Bone marrow (tissue), 2 donors: ENCODE data around the gene CDKN3.
"Not testable (repeated sequence)": the region's sequence is repeated elsewhere in the genome, so short reads cannot be mapped to it uniquely, and the experiment has no call there.

Experiments
- DNase-seq, 2 donors: peaks; one replicate each; lab custom pipeline; 2025; lab: John Stamatoyannopoulos, UW

CDKN3 gene

DNA sequence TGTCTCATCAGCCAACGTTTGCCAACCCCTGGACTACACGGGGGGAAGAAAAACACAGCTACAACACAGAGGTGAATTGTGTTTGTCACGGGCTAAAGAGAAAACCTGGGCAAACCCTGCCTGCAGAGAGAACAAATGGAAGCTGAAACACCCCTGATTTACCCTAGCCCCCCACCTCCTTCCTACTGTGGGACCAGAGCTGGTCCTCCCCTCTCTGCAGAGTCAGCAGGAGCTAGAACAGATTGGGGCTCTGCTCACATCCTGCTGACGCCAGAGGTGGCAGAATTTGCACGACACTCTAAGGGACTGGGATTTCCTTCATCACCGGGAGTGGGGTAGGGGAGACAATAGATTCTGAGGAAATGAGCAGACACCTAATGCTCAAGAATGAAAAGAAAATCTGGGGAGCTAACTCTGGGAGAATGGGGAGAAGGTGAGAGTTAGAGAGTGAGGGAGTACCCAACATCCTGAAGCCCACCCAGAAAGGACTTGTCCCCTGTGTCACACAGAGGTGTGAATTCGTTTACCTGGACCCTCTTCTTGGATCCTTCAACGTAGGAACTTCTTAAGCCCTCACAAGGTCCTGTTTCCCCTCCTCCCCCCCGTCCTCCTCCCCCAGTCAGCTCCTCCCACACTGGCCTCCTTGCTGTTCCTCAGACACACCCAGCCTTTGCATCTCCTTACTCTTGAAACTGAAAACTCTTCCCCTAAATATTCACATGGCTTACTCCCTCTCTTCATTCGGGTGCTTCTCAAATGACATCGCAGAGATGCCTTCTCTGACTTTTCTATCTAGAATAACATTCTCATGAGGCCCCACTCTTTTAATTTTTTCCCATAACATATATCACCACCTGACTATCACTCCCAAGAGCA, 26.2 kb upstream of the CDKN3 start:
- no peak for DNase-seq

- DNase-seq, result no peak
Observed at GRCh38 chr14:54374117-54374884, 22.5 kb upstream of the CDKN3 start.

GRCh38 chr14:54377501-54377900, 19.3 kb upstream of the CDKN3 start:
- DNase-seq, result no peak

DNA sequence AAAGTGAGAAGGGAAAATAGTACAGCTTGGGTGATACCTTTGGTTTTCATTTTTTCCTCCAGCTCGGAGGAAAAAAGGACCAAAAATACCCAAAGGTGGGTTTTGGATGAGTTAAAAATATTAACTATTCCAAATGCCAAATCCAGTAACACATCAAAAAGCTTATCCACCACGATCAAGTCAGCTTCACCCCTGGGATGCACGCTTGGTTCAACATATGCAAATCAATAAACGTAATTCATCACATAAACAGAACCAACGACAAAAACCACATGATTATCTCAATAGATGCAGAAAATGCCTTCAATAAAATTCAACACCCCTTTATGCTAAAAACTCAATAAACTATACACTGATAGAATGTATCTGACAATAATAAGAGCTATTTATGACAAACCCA, 17.9 kb upstream of the CDKN3 start:
- DNase-seq, result not testable (repeated sequence)

- not testable (repeated sequence) for DNase-seq
Observed at GRCh38 chr14:54380558-54380957, 16.2 kb upstream of the CDKN3 start.

DNA sequence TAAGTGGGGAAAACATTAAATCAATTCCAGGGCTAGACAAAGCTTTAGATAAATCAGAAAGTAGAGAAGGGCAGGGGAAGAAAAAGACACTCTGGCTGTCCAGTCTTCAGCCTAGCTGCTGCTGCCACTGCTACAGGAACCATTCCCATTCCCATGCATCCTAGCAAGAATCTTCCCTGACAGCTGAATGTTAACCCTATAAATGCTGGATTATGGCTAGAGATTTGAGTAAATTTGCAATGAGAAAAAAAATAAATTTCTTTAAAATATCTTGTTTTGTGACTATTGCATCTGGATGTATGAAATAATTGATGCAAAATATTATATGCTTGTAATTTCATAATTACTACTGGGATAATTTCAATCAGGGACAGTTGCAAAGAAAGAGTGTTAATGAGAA, 15.0 kb upstream of the CDKN3 start:
- no peak for DNase-seq

DNA sequence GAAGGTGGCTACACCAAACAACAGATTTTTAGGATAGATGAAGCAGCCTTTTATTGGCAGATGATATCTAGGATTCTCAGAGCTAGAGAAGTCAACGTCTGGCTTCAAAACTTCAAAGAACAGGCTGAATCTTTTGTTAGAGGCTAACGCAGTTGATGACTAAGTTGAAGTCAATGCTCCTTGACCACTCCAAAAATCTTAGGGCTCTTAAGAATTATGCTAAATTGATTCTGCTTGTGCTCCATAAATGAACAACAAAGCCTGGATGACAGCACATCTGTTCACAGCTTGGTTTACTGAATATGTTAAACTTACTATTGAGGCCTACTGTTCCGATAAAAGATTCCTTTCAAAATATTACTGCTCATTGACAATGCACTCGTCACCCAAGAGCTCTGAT, 13.0 kb upstream of the CDKN3 start:
- no peak for DNase-seq

- no peak for DNase-seq
Observed at GRCh38 chr14:54385556-54385955, 11.3 kb upstream of the CDKN3 start.

DNA sequence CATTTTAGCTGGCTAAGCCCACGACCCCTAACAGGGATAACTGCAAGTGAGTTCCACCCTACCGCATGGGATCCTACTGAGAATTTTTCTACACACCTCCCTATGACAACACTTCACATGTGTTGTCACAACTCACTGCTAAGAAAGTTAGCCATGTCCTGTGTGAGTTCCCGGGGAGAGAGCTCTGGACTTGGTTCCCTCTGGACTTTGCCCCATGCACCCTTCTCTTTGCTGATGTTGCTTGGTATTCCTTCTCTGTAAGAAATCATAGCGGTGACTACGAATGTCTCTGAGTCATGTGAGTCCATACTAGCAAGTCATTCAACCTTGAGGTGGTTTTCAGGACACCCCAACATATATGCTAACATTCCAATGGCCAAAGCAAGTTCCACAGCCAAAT, 9.5 kb upstream of the CDKN3 start:
- no peak for DNase-seq

DNA sequence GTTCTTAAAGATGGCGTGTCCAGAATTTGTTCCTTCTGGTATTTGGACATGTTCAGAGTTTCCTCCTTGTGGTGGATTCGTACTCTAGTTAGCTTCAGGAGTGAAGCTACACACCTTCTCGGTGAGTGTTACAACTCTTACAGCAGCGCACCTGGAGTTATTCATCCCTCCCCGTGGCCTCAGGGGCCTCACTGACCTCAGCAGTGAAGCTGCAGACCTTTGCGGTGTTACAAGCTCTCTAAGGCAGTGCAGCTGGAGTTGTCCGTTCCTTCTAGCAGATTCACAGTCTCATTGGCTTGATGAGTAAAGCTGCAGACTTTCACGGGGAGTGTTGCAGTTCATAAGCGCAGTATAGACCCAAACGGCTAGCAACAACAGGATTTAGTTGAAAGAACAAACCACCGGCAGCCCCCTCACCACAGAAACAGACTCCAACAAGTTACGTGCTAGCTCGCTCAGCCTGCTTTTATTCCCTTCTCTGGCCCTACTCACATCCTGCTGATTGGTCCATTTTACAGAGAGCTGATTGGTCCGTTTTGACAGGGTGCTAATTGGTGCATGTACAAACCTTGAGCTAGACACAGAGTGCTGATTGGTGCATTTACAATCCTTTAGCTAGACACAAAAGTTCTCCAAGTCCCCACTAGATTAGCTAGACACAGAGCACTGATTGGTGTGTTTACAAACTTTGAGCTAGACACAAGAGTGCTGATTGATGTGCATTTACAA, 4.5 kb upstream of the CDKN3 start:
- DNase-seq, result no peak

- not testable (repeated sequence) for DNase-seq
Observed at GRCh38 chr14:54392986-54393884, 3.6 kb upstream of the CDKN3 start.

DNA sequence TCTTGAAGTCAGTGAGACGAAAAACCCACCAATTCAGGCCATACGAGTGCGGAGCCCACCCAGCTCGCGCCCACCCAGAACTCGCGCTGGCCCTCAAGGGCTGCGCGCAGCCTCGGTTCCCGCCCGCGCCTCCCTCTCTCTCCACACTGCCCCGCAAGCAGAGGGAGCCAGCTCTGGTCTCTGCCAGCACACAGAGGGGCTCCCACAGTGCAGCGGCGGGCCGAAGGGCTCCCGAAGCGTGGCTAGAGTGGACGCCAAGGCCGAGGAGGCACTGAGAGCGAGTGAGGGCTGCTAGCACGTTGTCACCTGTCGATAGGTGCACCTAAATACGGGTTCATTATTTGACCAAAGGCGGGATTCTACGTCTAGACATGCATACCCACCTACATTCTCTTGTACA, 2.2 kb upstream of the CDKN3 start:
- no peak for DNase-seq

- no peak for DNase-seq
Observed at GRCh38 chr14:54395284-54395683, 1.5 kb upstream of the CDKN3 start.

DNA sequence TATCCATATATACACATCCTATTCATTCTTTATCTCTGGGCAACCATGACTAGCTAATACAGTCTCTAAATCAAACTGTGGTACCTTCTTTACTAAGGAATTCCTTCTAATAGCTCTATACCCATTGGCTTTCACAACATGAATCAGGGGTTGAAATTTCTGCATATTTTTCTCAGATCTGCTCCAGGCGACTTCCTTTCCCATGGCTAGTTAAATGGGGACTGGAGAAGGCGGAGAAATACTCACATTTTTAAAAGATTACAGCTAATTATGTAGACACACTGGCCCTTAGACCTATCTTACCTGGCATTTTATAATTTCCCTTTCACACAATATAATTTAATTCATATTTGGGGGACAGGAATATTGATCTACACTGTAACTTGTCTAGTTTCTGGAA, 1.1 kb upstream of the CDKN3 start:
- DNase-seq, result no peak

GRCh38 chr14:54396183-54396492, 669 bp upstream of the CDKN3 start:
- DNase-seq, result no peak

GRCh38 chr14:54399560-54399959, 2.8 kb downstream of the CDKN3 start:
- no peak for DNase-seq

- DNase-seq, result not testable (repeated sequence)
Observed at GRCh38 chr14:54403401-54404005, 6.7 kb downstream of the CDKN3 start.

GRCh38 chr14:54410215-54410614, 13.4 kb downstream of the CDKN3 start:
- DNase-seq, result no peak

DNA sequence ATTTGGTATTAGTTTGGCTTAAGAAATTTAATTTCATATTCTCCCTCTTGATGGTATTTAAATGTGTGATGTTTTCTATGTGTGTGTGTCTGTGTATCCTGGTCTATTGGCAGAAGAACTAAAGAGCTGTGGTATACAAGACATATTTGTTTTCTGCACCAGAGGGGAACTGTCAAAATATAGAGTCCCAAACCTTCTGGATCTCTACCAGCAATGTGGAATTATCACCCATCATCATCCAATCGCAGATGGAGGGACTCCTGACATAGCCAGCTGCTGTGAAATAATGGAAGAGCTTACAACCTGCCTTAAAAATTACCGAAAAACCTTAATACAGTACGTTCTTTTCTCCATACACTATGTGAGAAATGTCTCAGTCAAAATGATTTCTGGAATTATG, 14.6 kb downstream of the CDKN3 start:
- no peak for DNase-seq

GRCh38 chr14:54420478-54421142, 23.8 kb downstream of the CDKN3 start:
- no peak for DNase-seq

DNA sequence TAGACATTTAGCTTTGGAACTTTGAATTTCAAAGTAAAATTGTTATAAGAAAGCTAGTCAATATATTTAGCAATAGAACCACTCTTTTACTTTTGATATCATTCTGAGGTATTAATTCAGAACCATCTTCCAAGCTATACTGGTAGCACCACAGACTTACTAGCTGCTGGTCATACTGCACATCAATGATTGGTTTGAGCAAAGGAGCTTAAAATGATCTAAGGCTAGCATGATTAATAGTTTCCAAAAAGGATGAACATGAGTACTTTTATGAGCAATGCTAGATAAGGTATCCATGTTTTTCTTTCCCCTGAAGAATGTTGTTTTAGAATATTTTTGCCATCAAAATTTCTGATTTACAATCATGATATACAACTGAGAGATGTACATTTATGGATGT, 27.2 kb downstream of the CDKN3 start:
- no peak for DNase-seq
